ENCODE data around the gene KCNQ5. TPM values are rescaled to one million over a fixed set of nuclear protein-coding genes. Genes with fewer than 3 reads are reported as not detected.

The KCNQ5 gene
- total RNA-seq, 1 experiment from 2014 or later = 0.07 TPM

DNA sequence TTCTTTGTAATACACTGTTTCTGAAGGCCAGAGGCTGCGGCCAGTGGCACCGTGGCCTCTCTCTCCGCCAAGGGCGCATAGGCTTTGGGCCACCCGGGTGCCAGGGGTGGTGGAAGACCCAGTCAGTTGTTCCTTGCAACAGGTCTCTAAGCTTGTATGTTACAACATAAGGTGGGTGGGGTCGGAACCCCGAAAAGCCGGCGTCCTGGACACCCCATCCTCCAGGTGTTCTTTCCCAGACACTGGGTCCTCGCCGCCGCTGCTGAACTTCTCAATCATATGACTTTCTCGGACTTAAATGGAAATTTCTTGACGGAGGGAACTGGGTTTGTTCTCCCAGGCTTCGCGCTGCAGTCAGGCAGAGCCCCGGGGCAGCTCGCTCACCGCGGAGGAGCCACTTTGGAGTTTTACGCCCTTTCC, 983 bp upstream of the KCNQ5 start:
- Histone ChIP-seq H3K23me2 (ENCODE audit: insufficient read length, low read depth, low read length, poor library complexity, severe bottlenecking) (peaks cover 26% of the 10 kb centered on the region), H3K4me2 (ENCODE audit: insufficient read depth, insufficient read length, low read length) (peak overlapping the region; percentile 96), H2AFZ (ENCODE audit: low read length) (no peak overlapping the region), H3K14ac (ENCODE audit: insufficient read depth, low read length) (no peak overlapping the region), H2BK20ac (ENCODE audit: low read depth, low read length, poor library complexity, severe bottlenecking) (no peak overlapping the region), H2AK5ac (ENCODE audit: insufficient read length, low read length) (no peak overlapping the region), H3K18ac (ENCODE audit: insufficient read length, low read depth, low read length) (no peak overlapping the region), H4K20me1 (ENCODE audit: control insufficient read depth, insufficient read depth, insufficient read length) (no peaks in the 10 kb centered on the region), H3K4ac (ENCODE audit: low read depth, low read length) (no peak overlapping the region), H3K79me2 (ENCODE audit: insufficient read depth, low read length) (no peaks in the 10 kb centered on the region), H3K9me3 (ENCODE audit: control insufficient read depth, low read depth, low read length) (no peaks in the 10 kb centered on the region), H3K27ac (ENCODE audit: insufficient read length, low read depth, low read length) (no peak overlapping the region), H3K27me3 (ENCODE audit: insufficient read depth, low read length) (peaks cover 25% of the 10 kb centered on the region), H2BK12ac (ENCODE audit: insufficient read length, low read depth, low read length) (no peak overlapping the region), H3T11ph (ENCODE audit: low read length) (no peak overlapping the region), H3K23ac (ENCODE audit: insufficient read length, low read depth, low read length) (no peak overlapping the region), H2BK15ac (ENCODE audit: low read depth, low read length) (no peak overlapping the region), H4K8ac (replicated peaks; ENCODE audit: insufficient read length, low read depth, low read length) (no peak overlapping the region), H3K79me1 (ENCODE audit: insufficient read depth, low read depth, low read length, poor library complexity, severe bottlenecking) (no peaks in the 10 kb centered on the region), H2BK120ac (ENCODE audit: low read depth, low read length, poor library complexity, severe bottlenecking) (no peak overlapping the region), H2BK5ac (ENCODE audit: insufficient read length, low read length) (no peak overlapping the region), H4K91ac (ENCODE audit: insufficient read length, low read depth, low read length) (no peak overlapping the region), H3K56ac (ENCODE audit: insufficient read length, low read depth, low read length) (no peak overlapping the region), H4K5ac (ENCODE audit: insufficient read length, low read depth, low read length) (no peak overlapping the region), H3K4me1 (ENCODE audit: insufficient read depth, low read length) (no peaks in the 10 kb centered on the region), H3K9ac (ENCODE audit: extremely low read depth, insufficient read length, low read length) (no peak overlapping the region)
- no peak overlapping the region for H3K27ac Mint-ChIP-seq
- H3K4me1 Mint-ChIP-seq = peaks cover 15 to 27% of the 10 kb centered on the region in 2 experiments
- no peaks in the 10 kb centered on the region for H3K36me3 Mint-ChIP-seq (ENCODE audit: insufficient read depth in 1 of 3, low read depth in 3 of 3)
- H3K27me3 Mint-ChIP-seq (ENCODE audit: low read depth) = peaks cover 70% of the 10 kb centered on the region
- peak; percentile 31 for DNase-seq
- TF ChIP-seq, protein P1, sequence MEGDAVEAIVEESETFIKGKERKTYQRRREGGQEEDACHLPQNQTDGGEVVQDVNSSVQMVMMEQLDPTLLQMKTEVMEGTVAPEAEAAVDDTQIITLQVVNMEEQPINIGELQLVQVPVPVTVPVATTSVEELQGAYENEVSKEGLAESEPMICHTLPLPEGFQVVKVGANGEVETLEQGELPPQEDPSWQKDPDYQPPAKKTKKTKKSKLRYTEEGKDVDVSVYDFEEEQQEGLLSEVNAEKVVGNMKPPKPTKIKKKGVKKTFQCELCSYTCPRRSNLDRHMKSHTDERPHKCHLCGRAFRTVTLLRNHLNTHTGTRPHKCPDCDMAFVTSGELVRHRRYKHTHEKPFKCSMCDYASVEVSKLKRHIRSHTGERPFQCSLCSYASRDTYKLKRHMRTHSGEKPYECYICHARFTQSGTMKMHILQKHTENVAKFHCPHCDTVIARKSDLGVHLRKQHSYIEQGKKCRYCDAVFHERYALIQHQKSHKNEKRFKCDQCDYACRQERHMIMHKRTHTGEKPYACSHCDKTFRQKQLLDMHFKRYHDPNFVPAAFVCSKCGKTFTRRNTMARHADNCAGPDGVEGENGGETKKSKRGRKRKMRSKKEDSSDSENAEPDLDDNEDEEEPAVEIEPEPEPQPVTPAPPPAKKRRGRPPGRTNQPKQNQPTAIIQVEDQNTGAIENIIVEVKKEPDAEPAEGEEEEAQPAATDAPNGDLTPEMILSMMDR (conservative IDR thresholded peaks at IDR 0.05) = no peak
- no CpG with 5 or more reads among the region's 21 CpGs for WGBS (ENCODE audit: extremely low coverage, insufficient read length, low lambda C conversion rate)
- H3K9me3 Mint-ChIP-seq = no peaks in the 10 kb centered on the region; a peak in 1 of 5 replicates
- peak overlapping the region; percentile 71 to 90 for H3K4me3 Mint-ChIP-seq

Measured in H9 (cell line).